Panc1 (cell line): Measurements from ENCODE around the gene MTM1.

Experiments used
- POLR2AphosphoS5 ChIP-seq: IDR thresholded peaks from 2 replicates; pipeline ENCODE4 v1.6.1; 2012; ENCODE audit warnings: mild to moderate bottlenecking, low read depth, low read length, moderate library complexity
- TCF7L2 ChIP-seq: IDR thresholded peaks from 2 replicates; pipeline ENCODE4 v1.6.1; 2011; ENCODE audit warnings: mild to moderate bottlenecking, low read depth, low read length, inconsistent platforms
- TF ChIP-seq, protein P1 (sequence below): fragments of 450-650 bp; IDR thresholded peaks from 2 replicates; pipeline ENCODE4 v1.5.1; 2017; ENCODE audit warnings: mild to moderate bottlenecking

DNA sequence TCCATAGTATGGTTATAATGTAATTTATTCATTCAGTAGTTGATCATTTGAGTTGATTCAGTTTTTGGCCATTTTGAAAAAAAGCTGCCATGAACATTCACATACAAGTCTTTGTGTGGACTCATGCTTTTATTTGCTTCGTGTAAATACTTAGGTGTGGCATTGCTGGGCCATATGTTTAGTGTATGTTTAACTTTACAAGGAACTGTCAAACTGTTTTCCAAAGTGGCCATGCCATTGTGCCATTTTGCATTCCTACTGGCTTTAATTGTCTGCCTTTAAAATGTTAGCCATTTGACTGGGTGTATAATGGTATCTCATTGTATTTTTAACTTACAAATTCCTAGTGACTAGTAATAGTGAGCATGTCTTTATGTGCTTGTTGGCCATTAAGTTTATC, 8.8 kb downstream of the MTM1 start:
- TF ChIP-seq, protein P1, sequence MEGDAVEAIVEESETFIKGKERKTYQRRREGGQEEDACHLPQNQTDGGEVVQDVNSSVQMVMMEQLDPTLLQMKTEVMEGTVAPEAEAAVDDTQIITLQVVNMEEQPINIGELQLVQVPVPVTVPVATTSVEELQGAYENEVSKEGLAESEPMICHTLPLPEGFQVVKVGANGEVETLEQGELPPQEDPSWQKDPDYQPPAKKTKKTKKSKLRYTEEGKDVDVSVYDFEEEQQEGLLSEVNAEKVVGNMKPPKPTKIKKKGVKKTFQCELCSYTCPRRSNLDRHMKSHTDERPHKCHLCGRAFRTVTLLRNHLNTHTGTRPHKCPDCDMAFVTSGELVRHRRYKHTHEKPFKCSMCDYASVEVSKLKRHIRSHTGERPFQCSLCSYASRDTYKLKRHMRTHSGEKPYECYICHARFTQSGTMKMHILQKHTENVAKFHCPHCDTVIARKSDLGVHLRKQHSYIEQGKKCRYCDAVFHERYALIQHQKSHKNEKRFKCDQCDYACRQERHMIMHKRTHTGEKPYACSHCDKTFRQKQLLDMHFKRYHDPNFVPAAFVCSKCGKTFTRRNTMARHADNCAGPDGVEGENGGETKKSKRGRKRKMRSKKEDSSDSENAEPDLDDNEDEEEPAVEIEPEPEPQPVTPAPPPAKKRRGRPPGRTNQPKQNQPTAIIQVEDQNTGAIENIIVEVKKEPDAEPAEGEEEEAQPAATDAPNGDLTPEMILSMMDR = no peak
- no peak for TF ChIP-seq POLR2AphosphoS5
- TF ChIP-seq TCF7L2 = no peak
